Retinal pigment epithelial cell (primary cell): Measurements from ENCODE around the gene SMPX.

Experiments used
- DNase-seq: peaks from one replicate; pipeline ENCODE4 v3.0.0-alpha.2; 2010; ENCODE audit warnings: low read depth
- H3K4me3 ChIP-seq: 2 replicates; pipeline ENCODE4 v1.5.1; 2011; ENCODE audit warnings: mild to moderate bottlenecking, low read length, control low read depth, moderate library complexity
- CTCF ChIP-seq: conservative IDR thresholded peaks from 2 replicates; pipeline ENCODE4 v1.5.1; 2011; ENCODE audit warnings: low read depth, low read length, control low read depth, inconsistent platforms

The SMPX gene

DNA sequence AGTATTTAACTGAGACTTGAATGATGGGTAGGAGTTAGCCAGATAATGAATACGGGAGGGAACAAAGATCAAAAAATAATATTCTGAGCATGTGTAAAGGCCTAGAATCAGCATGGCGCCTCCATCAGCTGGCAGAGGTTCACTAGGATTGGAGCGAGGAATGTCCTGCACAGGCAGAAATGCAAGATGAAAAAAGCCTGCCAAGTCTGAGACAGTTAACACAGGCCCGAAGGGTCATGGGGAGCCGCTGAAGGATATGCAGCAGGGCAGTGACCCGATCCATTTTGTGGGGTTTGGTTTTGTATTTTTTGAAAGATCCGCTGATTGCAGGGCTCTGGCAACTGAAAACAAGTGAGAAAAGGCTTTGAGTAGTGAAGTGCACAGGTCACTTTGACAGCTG is 40.1 kb downstream of the SMPX start:
- no peak for TF ChIP-seq CTCF
- no peak overlapping the region for H3K4me3 ChIP-seq
- DNase-seq = no peak

- DNase-seq = no peak
- TF ChIP-seq CTCF = no peak
- no peak overlapping the region for H3K4me3 ChIP-seq
Measured at GRCh38 chrX:21715825-21716224, 42.1 kb downstream of the SMPX start.

DNA sequence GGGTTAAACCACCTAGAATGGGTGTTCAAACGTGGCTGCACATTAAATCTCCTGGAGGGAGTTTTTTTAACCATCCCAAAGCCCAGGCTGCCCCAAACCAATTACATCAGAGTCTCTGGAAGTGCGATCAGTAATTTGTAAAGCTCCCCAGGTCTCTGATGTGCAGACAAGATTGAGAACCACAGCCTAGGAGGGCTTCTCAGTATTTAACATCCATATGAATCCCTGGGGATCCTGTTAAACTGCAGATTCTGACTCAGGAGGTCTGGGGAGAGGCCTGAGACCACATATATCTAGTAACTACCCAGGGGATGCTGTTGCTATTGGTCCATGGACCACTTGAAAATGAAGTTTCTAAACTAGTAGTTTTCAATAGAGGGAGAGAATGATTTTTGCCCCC is 42.6 kb downstream of the SMPX start:
- no peak for DNase-seq
- H3K4me3 ChIP-seq = no peak overlapping the region
- TF ChIP-seq CTCF = no peak

DNA sequence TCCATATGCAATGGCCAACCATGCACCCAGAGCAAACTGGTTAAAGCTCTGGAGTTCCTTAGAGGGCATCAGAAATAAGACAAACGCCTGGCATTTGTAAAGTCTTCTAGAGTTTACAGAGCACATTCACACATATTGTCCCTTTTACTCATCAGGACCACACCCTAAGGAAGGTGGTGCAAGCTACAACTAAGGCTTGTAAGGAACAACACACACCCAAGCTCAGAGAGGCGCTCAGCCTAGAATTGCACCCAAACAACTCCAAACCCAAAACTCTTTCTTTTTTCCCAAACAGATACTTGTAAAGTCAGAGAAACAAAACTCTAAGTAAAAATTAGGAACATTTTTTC is 46.1 kb downstream of the SMPX start:
- no peak for DNase-seq
- no peak overlapping the region for H3K4me3 ChIP-seq
- no peak for TF ChIP-seq CTCF

DNA sequence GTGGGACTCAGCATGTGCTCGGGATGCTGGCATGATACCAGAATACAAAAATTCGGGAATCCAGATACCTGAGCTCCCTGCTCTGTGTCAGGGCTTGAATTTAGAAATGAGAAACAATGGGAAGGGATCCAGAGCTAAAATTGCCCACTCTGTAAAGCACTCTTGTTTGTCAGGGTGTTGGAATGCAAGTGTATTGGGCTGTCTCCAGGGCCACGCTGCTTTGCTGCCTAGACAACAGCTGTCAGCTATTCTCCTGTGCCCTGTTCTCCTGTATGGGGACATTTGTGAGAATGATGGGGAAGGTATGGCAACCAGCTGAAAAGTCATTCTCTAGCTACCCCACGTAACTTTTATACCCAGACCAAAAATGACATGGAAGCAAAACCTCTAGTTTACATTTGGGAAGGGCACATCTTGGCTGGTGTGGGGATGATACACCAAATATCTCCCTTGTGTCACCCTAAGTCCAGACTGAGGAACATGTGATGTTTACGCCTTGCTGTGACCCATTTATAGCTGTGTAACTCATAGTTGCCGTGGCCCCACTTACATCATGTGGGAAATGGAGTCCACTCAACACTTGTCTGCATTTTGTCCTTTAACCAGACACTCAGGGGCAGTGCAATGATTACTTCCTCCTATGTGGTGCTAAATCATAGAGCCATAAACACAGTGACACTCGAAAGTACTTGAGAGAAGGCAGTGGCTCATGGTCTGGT is 46.6 kb downstream of the SMPX start:
- no peak for TF ChIP-seq CTCF
- no peak for DNase-seq
- no peak overlapping the region for H3K4me3 ChIP-seq

GRCh38 chrX:21708116-21708515 is 49.8 kb downstream of the SMPX start:
- no peak overlapping the region for H3K4me3 ChIP-seq
- no peak for DNase-seq
- TF ChIP-seq CTCF = peak; percentile 13

DNA sequence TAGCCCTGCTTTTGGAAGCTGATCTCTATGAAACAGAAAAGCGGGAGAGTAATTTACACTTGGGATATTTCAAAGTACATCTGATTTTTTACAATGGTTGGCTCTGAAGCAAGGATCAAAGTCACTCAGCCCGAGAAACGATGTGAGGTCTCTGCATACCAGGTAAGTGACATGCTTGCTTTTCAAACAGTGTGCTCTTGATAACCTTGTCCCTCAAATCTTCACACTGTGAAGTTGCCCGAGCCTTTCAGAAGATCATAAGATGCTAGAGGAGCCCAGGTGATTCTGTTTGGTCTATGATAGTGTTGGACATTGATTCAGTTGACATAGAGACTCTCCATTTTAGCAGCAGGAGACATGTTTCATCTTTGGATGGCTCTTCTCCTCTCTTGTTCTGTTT is 52.7 kb downstream of the SMPX start:
- no peak for TF ChIP-seq CTCF
- no peak overlapping the region for H3K4me3 ChIP-seq
- no peak for DNase-seq
